VCaP (cell line): ENCODE results near the gene L3MBTL4.

Source experiments
- H3K27ac ChIP-seq: fragments of 450-650 bp; 2 replicates; pipeline ENCODE4 v1.5.1; 2017
- TF ChIP-seq, protein P1 (sequence below): fragments of 450-650 bp; conservative IDR thresholded peaks from 2 replicates; pipeline ENCODE4 v1.5.1; 2017; ENCODE audit warnings: mild to moderate bottlenecking, moderate library complexity

L3MBTL4 gene

DNA sequence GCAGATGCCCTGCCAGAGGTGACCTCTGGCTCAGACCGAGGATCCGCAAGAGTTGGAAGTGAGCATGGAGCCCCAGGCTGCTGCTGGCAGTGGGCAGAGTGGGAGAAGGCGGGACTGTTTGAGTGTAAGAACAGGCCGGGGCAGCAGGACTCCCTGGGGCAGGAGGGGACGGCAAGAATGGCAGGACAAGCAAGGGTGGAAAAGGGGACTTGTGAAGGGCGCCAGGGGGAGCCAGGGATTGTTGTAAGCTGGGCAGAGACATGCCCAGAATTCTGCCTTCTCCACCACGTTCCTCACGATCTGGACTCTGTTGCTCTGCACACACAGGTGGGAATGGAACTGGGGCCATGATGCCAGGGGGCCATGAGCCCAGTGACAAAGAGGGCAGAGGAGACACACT lies 447.0 kb downstream of the L3MBTL4 start:
- TF ChIP-seq, protein P1, sequence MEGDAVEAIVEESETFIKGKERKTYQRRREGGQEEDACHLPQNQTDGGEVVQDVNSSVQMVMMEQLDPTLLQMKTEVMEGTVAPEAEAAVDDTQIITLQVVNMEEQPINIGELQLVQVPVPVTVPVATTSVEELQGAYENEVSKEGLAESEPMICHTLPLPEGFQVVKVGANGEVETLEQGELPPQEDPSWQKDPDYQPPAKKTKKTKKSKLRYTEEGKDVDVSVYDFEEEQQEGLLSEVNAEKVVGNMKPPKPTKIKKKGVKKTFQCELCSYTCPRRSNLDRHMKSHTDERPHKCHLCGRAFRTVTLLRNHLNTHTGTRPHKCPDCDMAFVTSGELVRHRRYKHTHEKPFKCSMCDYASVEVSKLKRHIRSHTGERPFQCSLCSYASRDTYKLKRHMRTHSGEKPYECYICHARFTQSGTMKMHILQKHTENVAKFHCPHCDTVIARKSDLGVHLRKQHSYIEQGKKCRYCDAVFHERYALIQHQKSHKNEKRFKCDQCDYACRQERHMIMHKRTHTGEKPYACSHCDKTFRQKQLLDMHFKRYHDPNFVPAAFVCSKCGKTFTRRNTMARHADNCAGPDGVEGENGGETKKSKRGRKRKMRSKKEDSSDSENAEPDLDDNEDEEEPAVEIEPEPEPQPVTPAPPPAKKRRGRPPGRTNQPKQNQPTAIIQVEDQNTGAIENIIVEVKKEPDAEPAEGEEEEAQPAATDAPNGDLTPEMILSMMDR: no peak

DNA sequence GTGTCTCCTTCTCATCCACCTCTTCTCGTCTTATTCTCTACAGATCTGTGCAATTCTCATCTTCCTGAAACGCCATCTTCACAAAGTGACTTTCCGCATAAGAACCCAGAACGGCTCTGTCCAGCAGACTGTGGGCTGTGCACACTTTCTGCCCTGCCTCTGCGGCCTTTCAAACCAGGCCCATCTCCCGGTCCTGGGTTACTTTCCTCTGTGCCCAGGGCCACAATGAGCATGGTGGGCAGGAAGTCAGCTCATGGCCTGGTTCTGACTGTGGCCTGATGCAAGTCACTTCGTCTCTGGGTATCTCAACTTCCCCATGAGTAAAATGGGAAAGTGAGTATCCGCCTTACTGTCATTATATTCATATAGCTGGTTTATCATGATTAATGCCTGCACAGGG lies 447.7 kb downstream of the L3MBTL4 start:
- TF ChIP-seq, protein P1: no peak
- H3K27ac ChIP-seq: no peak overlapping the region

More for the DNA sequence above, 447.0 kb downstream of the L3MBTL4 start:
- no peak overlapping the region for H3K27ac ChIP-seq

DNA sequence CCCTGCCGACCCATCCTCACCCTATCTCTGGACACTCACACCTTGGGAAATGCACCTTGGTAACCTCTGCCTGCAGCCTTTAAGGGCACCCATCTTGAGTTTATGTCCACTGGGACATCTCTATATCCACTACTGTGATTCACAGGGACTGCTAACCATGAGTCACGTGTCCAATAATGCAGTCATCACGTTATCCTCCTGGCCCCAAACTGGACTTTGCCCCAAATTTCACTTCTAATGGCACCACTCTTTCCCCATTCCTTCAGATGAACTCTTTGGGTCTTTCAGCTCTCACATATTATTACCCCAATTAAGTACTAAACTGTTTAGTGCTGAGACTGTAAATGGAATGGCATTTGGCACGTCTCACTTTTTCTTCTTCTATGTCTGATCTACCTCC lies 448.2 kb downstream of the L3MBTL4 start:
- TF ChIP-seq, protein P1: no peak
- no peak overlapping the region for H3K27ac ChIP-seq

DNA sequence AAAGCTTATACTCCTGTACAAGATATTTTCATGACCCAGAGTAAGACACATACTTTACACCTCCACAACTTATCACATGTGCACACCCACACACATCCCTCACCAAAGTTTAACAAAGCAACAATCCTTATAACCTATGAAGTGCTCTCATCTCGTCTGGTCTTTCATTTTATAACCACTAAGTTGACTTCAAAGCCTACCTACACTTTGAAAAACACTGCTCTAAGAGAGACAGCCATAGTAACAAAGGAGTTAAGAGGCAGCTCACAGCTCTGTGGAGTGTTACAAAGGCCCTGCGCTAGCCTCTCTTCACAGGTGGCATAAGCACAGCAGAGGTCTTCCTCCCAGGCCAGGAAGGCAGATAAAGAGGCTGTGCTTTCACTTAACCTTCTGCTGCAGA lies 449.7 kb downstream of the L3MBTL4 start:
- TF ChIP-seq, protein P1: no peak
- no peak overlapping the region for H3K27ac ChIP-seq

DNA sequence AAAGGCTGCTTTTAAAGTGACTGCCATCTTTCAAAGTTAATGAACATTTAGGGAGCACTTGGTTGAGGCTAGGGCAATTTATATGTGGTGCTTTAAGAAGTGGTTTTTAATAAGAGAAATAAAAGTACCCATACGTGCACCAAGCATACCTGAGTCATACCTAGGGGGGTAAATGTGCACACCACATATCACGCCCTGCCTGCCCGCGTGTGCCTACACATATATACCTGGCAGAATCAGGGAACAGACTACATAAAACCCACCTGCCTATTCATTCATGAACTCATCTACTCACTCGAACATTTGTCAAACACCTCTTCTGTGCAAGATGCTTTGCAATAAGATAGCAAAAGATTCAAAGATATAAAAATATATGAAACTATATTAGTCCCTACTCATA lies 450.1 kb downstream of the L3MBTL4 start:
- TF ChIP-seq, protein P1: no peak
- no peak overlapping the region for H3K27ac ChIP-seq

DNA sequence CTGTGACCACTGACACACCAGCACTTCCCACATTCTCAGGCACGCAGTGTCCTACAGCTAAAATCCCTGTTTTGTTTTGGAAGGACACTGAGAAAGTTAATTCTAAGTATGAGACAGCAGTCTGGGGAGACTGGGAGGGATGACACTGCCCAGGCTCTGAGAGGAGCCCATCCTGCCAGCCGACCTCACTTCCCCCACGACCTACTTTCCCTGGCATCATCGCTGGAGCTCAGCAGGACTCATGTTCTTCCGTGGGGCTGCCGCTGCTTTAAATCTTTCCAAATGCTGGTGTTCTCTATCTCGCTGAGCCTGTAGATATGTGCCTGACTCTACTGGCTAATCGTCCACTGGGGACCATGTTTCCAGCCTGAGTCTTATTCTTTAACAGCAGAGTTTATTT lies 450.6 kb downstream of the L3MBTL4 start:
- no peak overlapping the region for H3K27ac ChIP-seq
- TF ChIP-seq, protein P1: no peak

DNA sequence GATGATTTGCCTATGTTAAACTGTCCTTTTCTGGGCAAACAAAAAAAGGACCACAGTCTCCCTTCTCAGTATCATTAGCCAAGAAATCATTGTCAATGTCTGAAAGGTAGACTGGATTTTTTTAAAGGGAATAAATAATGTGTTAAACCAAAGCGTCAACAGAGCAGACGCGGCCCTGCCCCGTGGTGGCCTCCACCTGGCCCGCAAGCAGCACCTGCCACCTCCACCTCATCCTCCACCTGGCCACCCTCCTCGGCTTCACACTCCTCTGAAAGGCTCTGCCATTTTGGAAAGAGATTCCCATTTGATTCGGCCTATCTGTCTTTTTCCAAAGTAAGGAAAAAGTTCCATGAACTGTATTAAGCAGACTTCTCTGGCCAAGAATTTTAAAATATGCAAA lies 451.4 kb downstream of the L3MBTL4 start:
- TF ChIP-seq, protein P1: no peak
- no peak overlapping the region for H3K27ac ChIP-seq

DNA sequence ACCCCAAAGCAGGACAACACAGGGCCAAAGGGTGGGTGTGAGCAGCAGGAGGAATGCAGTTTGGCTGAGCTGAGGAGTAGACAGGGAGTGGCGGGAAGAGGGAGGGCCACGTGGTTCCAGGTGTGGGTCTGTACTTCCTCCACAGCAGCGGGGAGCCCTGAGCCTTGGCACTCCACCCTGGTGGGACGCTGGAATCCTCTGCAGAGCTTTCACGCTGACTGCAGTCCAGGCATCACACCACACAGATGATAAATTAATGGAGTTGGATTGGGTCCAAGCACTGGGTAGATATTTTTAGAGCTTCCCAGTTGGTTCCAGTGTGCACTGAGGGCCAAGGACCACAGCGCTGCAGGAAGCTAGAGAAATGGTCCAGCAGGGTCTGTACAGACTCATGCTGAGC lies 452.3 kb downstream of the L3MBTL4 start:
- no peak overlapping the region for H3K27ac ChIP-seq
- TF ChIP-seq, protein P1: no peak
